DMS79 treated with DMSO at 0.1 percent for 48 hours (cell line): ENCODE data around the gene MGRN1.
A peak's percentile ranks its signal among the peaks of the same experiment; 100 is the strongest.

Experiments
- DNase-seq: peaks from one replicate; lab custom pipeline; 2025; lab: John Stamatoyannopoulos, UW

MGRN1 gene

GRCh38 chr16:4604401-4604800, 20.2 kb upstream of the MGRN1 start:
- no peak for DNase-seq

GRCh38 chr16:4606354-4606753, 18.3 kb upstream of the MGRN1 start:
- DNase-seq, result peak; percentile 76

- no peak for DNase-seq
Observed at GRCh38 chr16:4607841-4608703, 16.6 kb upstream of the MGRN1 start.

- no peak for DNase-seq
Observed at GRCh38 chr16:4608704-4608980, 16.0 kb upstream of the MGRN1 start.

- DNase-seq, result no peak
Observed at GRCh38 chr16:4609200-4610010, 15.2 kb upstream of the MGRN1 start.

GRCh38 chr16:4610011-4611005, 14.3 kb upstream of the MGRN1 start:
- DNase-seq, result no peak

GRCh38 chr16:4611337-4612021, 13.1 kb upstream of the MGRN1 start:
- no peak for DNase-seq

- DNase-seq, result no peak
Observed at GRCh38 chr16:4612474-4612931, 12.1 kb upstream of the MGRN1 start.

- no peak for DNase-seq
Observed at GRCh38 chr16:4612977-4613635, 11.5 kb upstream of the MGRN1 start.

GRCh38 chr16:4613636-4614570, 10.7 kb upstream of the MGRN1 start:
- peak; percentile 5 for DNase-seq

- peak; percentile 61 for DNase-seq
Observed at GRCh38 chr16:4614571-4615383, 9.8 kb upstream of the MGRN1 start, which contains the start of gene UBALD1. Gene UBALD1 (minus strand): TSS chr16:4614888. CDS start chr16:4614797, 91 bp downstream.

- no peak for DNase-seq
Observed at GRCh38 chr16:4615384-4616046, 9.1 kb upstream of the MGRN1 start.

- peak; percentile 98 for DNase-seq
Observed at GRCh38 chr16:4616047-4616811, 8.4 kb upstream of the MGRN1 start.

- no peak for DNase-seq
Observed at GRCh38 chr16:4617880-4618279, 6.7 kb upstream of the MGRN1 start.

GRCh38 chr16:4618645-4619418, 5.8 kb upstream of the MGRN1 start:
- DNase-seq, result peak; percentile 49

GRCh38 chr16:4623593-4623992, 1.0 kb upstream of the MGRN1 start:
- no peak for DNase-seq
